IMR-90 (cell line): Measurements from ENCODE around the gene FOXK2. TPM values are rescaled to one million over a fixed set of nuclear protein-coding genes. Genes with fewer than 3 reads are reported as not detected.

Experiments used
- ATAC-seq: fragments of 200-7000 bp; cut with Tn5 transposase; 2 replicates; pipeline ENCODE4 v1.9.1; 2020; ENCODE audit warnings: low read depth, mild to moderate bottlenecking, moderate library complexity
- BruUV-seq: library from RNA; stranded (reverse); fragments of 400-500 nt; replicated peaks from 2 replicates; lab custom pipeline; 2021; lab: Mats Ljungman, UMichigan
- CTCF ChIA-PET: fragments of 300-600 bp; formaldehyde crosslinking; extraction: SDS; loops from one replicate; lab custom pipeline; 2021; ENCODE audit warnings: antibody characterized with exemption; lab: Yijun Ruan, JAX
- POLR2A ChIA-PET: fragments of 300-600 bp; sonication (Branson Sonifier 250); formaldehyde crosslinking; loops from one replicate; lab custom pipeline; 2022; ENCODE audit warnings: antibody characterized with exemption; ENCODE audit not compliant: unreplicated experiment; lab: Charles Lee
- DNase-seq: peaks from one replicate; pipeline ENCODE4 v3.0.0; 2013
- H2AFZ ChIP-seq: replicated peaks from 2 replicates; pipeline ENCODE3; 2013; ENCODE audit warnings: low read length, mild to moderate bottlenecking; ENCODE audit not compliant: poor library complexity
- H2AK5ac ChIP-seq: 2 replicates; pipeline ENCODE4 v1.6.1; 2013; ENCODE audit warnings: low read depth, low read length, inconsistent platforms
- H2AK9ac ChIP-seq: replicated peaks from 2 replicates; pipeline ENCODE3; 2013; ENCODE audit warnings: mild to moderate bottlenecking, low read depth, low read length, moderate library complexity; ENCODE audit not compliant: poor library complexity
- H2BK120ac ChIP-seq: 2 replicates; pipeline ENCODE4 v1.6.1; 2013; ENCODE audit warnings: low read depth, low read length, inconsistent platforms
- H2BK15ac ChIP-seq: 3 replicates; pipeline ENCODE4 v1.6.1; 2013; ENCODE audit warnings: low read depth, low read length, inconsistent platforms
- H2BK20ac ChIP-seq: 2 replicates; pipeline ENCODE4 v1.6.1; 2013; ENCODE audit warnings: low read depth, mild to moderate bottlenecking, inconsistent platforms, low read length, moderate library complexity
- H2BK5ac ChIP-seq: 2 replicates; pipeline ENCODE4 v1.6.1; 2013; ENCODE audit warnings: mild to moderate bottlenecking, low read depth, low read length, inconsistent platforms; ENCODE audit not compliant: poor library complexity, severe bottlenecking
- H3K14ac ChIP-seq: replicated peaks from 2 replicates; pipeline ENCODE4 v1.6.1; 2013; ENCODE audit warnings: low read depth, low read length, inconsistent platforms
- H3K18ac ChIP-seq: 2 replicates; pipeline ENCODE4 v1.6.1; 2013; ENCODE audit warnings: low read depth, low read length, control low read depth
- H3K23ac ChIP-seq: 2 replicates; pipeline ENCODE4 v1.6.1; 2013; ENCODE audit warnings: low read depth, low read length, inconsistent platforms
- H3K27ac ChIP-seq: 2 replicates; pipeline ENCODE4 v1.5.1; 2013; ENCODE audit warnings: mild to moderate bottlenecking, control low read depth, low read length; ENCODE audit not compliant: insufficient read depth
- H3K27me3 ChIP-seq: 2 replicates; pipeline ENCODE4 v1.6.1; 2013; ENCODE audit warnings: low read length; ENCODE audit not compliant: control insufficient read depth, insufficient read depth
- H3K36me3 ChIP-seq: 2 replicates; pipeline ENCODE4 v1.6.1; 2013; ENCODE audit warnings: low read length, mixed read lengths; ENCODE audit not compliant: control insufficient read depth, insufficient read depth
- H3K4ac ChIP-seq: 2 replicates; pipeline ENCODE4 v1.6.1; 2013; ENCODE audit warnings: low read depth, low read length, inconsistent platforms
- H3K4me1 ChIP-seq: 2 replicates; pipeline ENCODE4 v1.6.1; 2013; ENCODE audit warnings: low read length, mixed read lengths; ENCODE audit not compliant: control insufficient read depth, insufficient read depth
- H3K4me2 ChIP-seq: 2 replicates; pipeline ENCODE4 v1.6.1; 2013; ENCODE audit warnings: low read depth, mild to moderate bottlenecking, control low read depth, low read length, moderate library complexity
- H3K4me3 ChIP-seq: 2 replicates; pipeline ENCODE4 v1.5.1; 2013; ENCODE audit warnings: low read depth, mild to moderate bottlenecking, control low read depth, low read length, moderate library complexity; ENCODE audit not compliant: insufficient read depth
- H3K56ac ChIP-seq: 2 replicates; pipeline ENCODE4 v1.6.1; 2013; ENCODE audit warnings: low read length, inconsistent platforms; ENCODE audit not compliant: insufficient read depth; ENCODE audit errors: extremely low read depth
- H3K79me1 ChIP-seq, 2 experiments: 2 replicates each; pipeline ENCODE4 v1.6.1; 2013; ENCODE audit warnings: low read length in 2 of 2, inconsistent platforms in 1 of 2, low read depth in 1 of 2
- H3K9ac ChIP-seq: 2 replicates; pipeline ENCODE4 v1.6.1; 2013; ENCODE audit warnings: low read depth, low read length, control low read depth
- H3K9me1 ChIP-seq: 2 replicates; pipeline ENCODE4 v1.6.1; 2013; ENCODE audit warnings: low read length, inconsistent platforms; ENCODE audit not compliant: insufficient read depth
- H3K9me3 ChIP-seq: 2 replicates; pipeline ENCODE4 v1.6.1; 2013; ENCODE audit warnings: low read length; ENCODE audit not compliant: control insufficient read depth, insufficient read depth
- H4K20me1 ChIP-seq: 2 replicates; pipeline ENCODE4 v1.6.1; 2013; ENCODE audit warnings: low read length, inconsistent platforms; ENCODE audit not compliant: insufficient read depth
- H4K5ac ChIP-seq: 2 replicates; pipeline ENCODE4 v1.6.1; 2013; ENCODE audit warnings: mild to moderate bottlenecking, low read depth, low read length, control low read depth
- H4K8ac ChIP-seq, 2 experiments: 2 replicates each; pipeline ENCODE4 v1.6.1; 2013; ENCODE audit warnings: low read depth in 2 of 2, low read length in 2 of 2, control low read depth in 1 of 2, inconsistent platforms in 1 of 2
- H4K91ac ChIP-seq: 2 replicates; pipeline ENCODE4 v1.6.1; 2013; ENCODE audit warnings: low read depth, low read length, inconsistent platforms; ENCODE audit not compliant: insufficient read depth
- BHLHE40 ChIP-seq: fragments of 150-350 bp; IDR thresholded peaks from 2 replicates; pipeline ENCODE4 v1.6.1; 2016; ENCODE audit warnings: mild to moderate bottlenecking, low read depth, low read length
- MAFK ChIP-seq: IDR thresholded peaks from 2 replicates; pipeline ENCODE4 v1.6.1; 2012; ENCODE audit warnings: low read depth, low read length, improper control_type of control experiment
- MAZ ChIP-seq: IDR thresholded peaks from 2 replicates; pipeline ENCODE4 v1.6.1; 2012; ENCODE audit warnings: low read depth, mild to moderate bottlenecking, low read length, improper control_type of control experiment, moderate library complexity, borderline replicate concordance
- MXI1 ChIP-seq: IDR thresholded peaks from 2 replicates; pipeline ENCODE4 v1.6.1; 2012; ENCODE audit warnings: low read depth, mild to moderate bottlenecking, low read length, moderate library complexity, borderline replicate concordance
- RAD21 ChIP-seq: IDR thresholded peaks from 2 replicates; pipeline ENCODE4 v1.6.1; 2012; ENCODE audit warnings: low read length, improper control_type of control experiment
- RCOR1 ChIP-seq: IDR thresholded peaks from 2 replicates; pipeline ENCODE4 v1.6.1; 2012; ENCODE audit warnings: mild to moderate bottlenecking, low read length, improper control_type of control experiment; ENCODE audit not compliant: insufficient replicate concordance
- RFX5 ChIP-seq: IDR thresholded peaks from 2 replicates; pipeline ENCODE4 v1.8.0; 2012; ENCODE audit warnings: low read depth, mild to moderate bottlenecking, low read length, moderate library complexity
- WGBS, 2 experiments: methylation state at CpG; one replicate each; pipeline versions ENCODE4 v1.1.5 to v1.1.7; 2013; ENCODE audit warnings: missing lambda C conversion rate in 2 of 2; ENCODE audit not compliant: insufficient read length in 1 of 2; ENCODE audit errors: extremely low coverage in 2 of 2; 5-methylcytosine and 5-hydroxymethylcytosine counted together
- dilution Hi-C: fragments of 300-500 bp; cut with HindIII; formaldehyde crosslinking; loops from one replicate; pipeline ENCODE4 v1.14.3; 2018; ENCODE audit warnings: low sequenced_read_pairs; ENCODE audit not compliant: unreplicated experiment
- in situ Hi-C: fragments of 300-500 bp; cut with MboI; formaldehyde crosslinking; loops from 3 replicates; pipeline ENCODE4 v1.14.3; 2019; ENCODE audit warnings: low sequenced_read_pairs, inconsistent platforms, mixed read lengths
- intact Hi-C: fragments of 100-400 bp; cut with micrococcal nuclease; formaldehyde crosslinking; loops from 2 replicates; pipeline ENCODE4 v1.10.0; 2022
- polyA plus RNA-seq, 3 experiments: library from polyadenylated mRNA; depleted of rRNA; stranded (reverse); fragments of >200 nt; gene quantifications; 2 replicates each; pipeline ENCODE4 v1.2.3, GENCODE V29; 2012; ENCODE audit warnings: low replicate concordance in 1 of 3
- total RNA-seq: library from RNA; depleted of rRNA; stranded (reverse); fragments of >200 nt; gene quantifications from 2 replicates; pipeline ENCODE4 v1.2.3, GENCODE V29; 2012
- TF ChIP-seq, protein P1 (sequence below): conservative IDR thresholded peaks from 2 replicates; pipeline ENCODE4 v1.5.1; 2012; ENCODE audit warnings: mild to moderate bottlenecking, low read depth, low read length, improper control_type of control experiment
- TF ChIP-seq, protein P2 (sequence below): fragments of 150-350 bp; IDR thresholded peaks from 2 replicates; pipeline ENCODE4 v1.6.1; 2017; ENCODE audit warnings: mild to moderate bottlenecking, antibody characterized with exemption, low read length, low read depth

The FOXK2 gene
- total and polyA plus RNA-seq, 2 of the 4 experiments (the other 2 are of a cell fraction): 12.5 to 20.0 TPM

DNA sequence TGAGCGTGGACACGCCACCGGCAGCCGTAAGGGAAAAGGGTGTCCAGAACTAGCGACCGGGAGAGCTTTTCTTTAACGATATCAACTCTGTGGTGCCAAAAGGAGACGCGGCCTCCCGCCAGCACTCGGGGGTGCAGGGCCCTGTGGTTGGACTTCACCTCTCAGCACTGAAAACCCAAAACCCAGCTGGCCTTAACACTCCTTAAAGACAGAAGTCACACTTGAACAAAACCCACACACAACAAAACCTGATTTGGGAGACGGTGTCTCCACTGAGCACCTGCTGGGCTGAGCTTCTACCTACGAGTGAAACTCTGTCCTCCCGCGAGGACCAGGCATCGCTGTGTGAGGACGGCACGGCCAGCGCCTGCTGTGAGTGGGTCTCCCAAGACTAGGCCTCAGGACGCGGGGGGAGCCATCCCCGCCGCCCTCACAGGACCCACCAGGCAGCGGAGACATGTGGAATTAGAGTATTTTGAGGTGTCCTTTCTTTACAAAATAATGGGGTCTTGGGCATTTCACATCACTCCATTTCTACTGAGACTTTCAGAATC, 82.0 kb downstream of the FOXK2 start:
- WGBS, 2 experiments: 92% methylated on average over 6 of the region's 24 CpGs; no CpG with 5 or more reads in 1 of the 2 experiments
- no peak for ATAC-seq
- dilution Hi-C loops (no loop called here), in situ Hi-C loops (no loop called here), intact Hi-C loops (no loop called here)
- Histone ChIP-seq H3K4ac (no peak overlapping the region), H3K9me1 (peaks cover 11% of the 10 kb centered on the region), H3K27me3 (no peaks in the 10 kb centered on the region), H2BK5ac (no peak overlapping the region), H3K4me3 (no peak overlapping the region), H2AFZ (no peak overlapping the region), H2BK15ac (no peak overlapping the region), H4K20me1 (peaks cover 12% of the 10 kb centered on the region), H3K9me3 (no peaks in the 10 kb centered on the region), H3K4me1 (peaks cover 7% of the 10 kb centered on the region), H4K5ac (no peak overlapping the region), H2BK20ac (no peak overlapping the region), H2BK120ac (no peak overlapping the region), H4K8ac (no peak overlapping the region), H3K9ac (no peak overlapping the region), H2AK5ac (no peak overlapping the region), H3K18ac (no peak overlapping the region), H3K56ac (no peak overlapping the region), H3K23ac (no peak overlapping the region), H3K79me1 (peaks cover 21 to 87% of the 10 kb centered on the region in 2 experiments), H3K4me2 (no peak overlapping the region), H2AK9ac (no peak overlapping the region), H3K14ac (no peak overlapping the region), H3K36me3 (peaks cover 77% of the 10 kb centered on the region), H3K27ac (no peak overlapping the region), H4K91ac (no peak overlapping the region)
- TSS peak; percentile 48 for BruUV-seq
- DNase-seq: no peak
- ChIA-PET CTCF (no interaction called here), POLR2A (no interaction called here)
- TF ChIP-seq RCOR1 (no peak), RFX5 (no peak), RAD21 (no peak), MAZ (no peak), BHLHE40 (no peak), MXI1 (no peak), MAFK (no peak)
- TF ChIP-seq, protein P1, sequence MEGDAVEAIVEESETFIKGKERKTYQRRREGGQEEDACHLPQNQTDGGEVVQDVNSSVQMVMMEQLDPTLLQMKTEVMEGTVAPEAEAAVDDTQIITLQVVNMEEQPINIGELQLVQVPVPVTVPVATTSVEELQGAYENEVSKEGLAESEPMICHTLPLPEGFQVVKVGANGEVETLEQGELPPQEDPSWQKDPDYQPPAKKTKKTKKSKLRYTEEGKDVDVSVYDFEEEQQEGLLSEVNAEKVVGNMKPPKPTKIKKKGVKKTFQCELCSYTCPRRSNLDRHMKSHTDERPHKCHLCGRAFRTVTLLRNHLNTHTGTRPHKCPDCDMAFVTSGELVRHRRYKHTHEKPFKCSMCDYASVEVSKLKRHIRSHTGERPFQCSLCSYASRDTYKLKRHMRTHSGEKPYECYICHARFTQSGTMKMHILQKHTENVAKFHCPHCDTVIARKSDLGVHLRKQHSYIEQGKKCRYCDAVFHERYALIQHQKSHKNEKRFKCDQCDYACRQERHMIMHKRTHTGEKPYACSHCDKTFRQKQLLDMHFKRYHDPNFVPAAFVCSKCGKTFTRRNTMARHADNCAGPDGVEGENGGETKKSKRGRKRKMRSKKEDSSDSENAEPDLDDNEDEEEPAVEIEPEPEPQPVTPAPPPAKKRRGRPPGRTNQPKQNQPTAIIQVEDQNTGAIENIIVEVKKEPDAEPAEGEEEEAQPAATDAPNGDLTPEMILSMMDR: no peak
- TF ChIP-seq, protein P2, sequence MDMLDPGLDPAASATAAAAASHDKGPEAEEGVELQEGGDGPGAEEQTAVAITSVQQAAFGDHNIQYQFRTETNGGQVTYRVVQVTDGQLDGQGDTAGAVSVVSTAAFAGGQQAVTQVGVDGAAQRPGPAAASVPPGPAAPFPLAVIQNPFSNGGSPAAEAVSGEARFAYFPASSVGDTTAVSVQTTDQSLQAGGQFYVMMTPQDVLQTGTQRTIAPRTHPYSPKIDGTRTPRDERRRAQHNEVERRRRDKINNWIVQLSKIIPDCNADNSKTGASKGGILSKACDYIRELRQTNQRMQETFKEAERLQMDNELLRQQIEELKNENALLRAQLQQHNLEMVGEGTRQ: no peak
